ENCODE data around the gene ECHS1.
A peak's percentile ranks its signal among the peaks of the same experiment; 100 is the strongest.
"Not testable (repeated sequence)": the region's sequence is repeated elsewhere in the genome, so short reads cannot be mapped to it uniquely, and the experiment has no call there.

ECHS1 gene

GRCh38 chr10:133373174-133374090, at the start of gene ECHS1:
ECHS1 (minus strand) TSS chr10:133373354; CDS start chr10:133373333, 21 bp downstream.
- peak; percentile 97 for DNase-seq

DNA sequence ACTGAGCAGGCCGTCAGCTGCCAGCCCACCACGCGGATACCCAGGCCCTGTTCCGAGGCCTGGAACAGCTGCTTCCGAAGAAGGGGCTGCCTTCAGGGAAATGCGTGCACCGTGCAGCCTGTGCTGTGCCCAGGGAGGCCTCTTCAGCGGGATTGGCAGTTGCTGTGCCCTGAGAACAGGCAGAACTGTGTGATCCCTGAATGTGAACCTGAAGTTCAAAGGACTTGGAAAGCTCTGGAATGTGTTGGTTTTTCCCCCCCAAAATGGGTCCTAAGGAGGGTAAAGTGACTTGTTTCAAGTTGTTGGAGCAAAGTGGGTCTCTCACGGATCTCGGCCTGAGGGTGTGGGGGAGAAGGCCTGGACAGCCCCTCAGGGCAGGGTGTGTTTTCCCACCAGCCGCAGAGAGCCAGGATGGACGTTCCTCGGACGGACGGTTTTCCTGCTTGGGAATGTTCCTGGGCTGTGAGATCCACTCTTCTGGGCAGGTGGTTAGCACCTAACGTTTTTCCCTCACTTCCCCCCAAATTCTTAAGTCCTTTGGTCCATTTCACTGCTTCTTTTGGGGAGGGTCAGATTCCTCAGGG, 49.2 kb upstream of the ECHS1 start:
- no peak for DNase-seq

DNA sequence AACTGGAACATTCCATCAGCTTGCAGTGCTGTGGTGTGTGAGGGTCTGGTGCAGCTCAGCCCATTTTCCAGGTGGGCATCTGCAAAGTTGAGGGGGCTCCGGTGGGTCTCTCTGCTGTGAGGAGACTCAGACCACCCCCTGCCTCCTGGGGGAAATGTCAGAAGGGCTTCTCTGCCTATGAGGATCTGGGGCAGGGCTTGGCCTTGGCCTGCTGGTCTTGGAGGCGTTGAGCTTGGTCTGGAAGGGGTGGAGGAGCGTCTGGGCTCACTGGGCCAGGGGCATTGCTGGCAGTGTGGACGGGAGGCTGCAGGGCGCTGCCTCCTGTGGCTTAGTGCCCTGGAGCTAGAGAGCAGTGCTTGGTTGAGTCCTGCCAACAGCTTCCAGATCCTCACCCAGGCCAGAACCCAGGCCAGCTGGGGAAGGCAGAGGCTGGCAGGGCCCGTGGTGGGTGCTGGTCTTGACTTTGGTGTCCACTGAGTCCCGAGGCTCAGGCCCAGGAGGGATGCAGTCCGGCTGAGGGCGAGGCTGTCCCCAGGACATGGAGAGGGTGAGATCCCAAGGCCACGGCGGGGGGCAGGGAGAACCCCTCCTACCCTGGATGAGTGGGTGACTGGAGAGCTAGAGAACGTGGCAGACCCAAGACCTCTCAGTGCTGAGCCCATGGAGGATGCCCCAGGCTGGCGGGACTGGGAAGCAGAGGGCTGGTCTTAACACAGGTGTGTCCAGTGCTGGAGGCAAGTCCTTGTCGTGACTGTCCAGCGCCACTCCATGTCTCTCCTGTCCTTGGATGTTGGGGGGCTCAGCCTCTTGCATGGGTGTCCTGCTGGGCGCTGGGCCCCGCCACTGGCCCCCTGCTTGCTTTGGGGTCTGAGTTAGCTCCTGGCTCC, 48.4 kb upstream of the ECHS1 start:
- DNase-seq, result no peak

GRCh38 chr10:133420579-133420978, 47.4 kb upstream of the ECHS1 start:
- DNase-seq, result no peak

DNA sequence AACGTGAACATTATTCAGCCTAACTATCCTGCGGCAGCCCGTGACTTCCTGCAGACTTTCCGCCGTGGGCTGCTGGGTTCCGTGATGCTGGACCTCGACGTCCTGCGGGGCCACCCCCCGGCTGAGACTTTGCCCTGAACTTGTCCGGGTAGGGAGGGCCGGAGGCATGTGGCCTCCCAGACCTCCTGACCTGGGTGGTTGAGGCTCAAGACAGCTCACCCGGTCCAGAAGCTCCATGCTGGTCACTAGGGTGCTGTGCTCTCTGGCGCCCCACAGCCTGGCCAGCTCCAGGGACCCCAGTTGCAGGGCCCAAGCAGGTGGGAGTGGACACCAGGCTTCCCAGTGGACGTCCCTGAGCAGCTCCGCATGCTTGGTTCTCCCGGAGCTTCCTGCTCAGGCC, 46.9 kb upstream of the ECHS1 start:
- DNase-seq, result no peak

DNA sequence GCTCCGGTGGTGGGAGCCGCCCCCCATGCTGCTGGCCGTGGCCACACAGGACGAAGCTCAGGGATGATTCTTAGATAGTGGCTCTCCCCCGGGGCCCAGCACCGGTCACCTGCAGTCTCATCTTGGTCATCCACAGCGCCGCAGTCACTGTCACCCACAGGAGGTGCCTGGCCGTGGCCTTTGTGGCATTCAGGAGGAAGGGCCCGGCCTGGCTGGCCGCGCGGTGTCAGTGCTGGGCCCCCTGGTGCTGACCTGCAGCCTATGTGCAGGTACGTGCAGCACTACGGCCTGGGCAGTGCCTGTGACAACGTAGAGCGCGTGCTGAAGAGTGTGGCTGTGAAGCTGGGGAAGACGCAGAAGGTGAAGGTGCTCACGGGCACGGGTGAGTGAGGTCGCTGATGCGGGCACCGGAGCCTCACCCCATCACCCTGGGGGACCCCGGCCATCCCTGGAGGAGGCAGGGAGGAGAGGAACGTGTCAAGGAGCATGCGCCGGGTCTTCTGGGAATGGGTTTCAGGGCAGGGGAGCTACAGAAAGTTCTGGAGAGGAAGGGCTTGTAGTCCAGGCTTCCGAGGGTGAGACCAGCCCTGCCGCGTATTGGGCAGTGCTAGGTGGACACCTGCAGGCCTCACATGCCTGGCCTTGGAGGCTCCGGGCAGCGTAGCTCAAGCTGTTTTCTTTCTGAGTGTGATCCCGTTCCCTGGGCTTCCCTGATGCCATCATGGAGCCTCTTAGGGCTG, 46.2 kb upstream of the ECHS1 start:
- DNase-seq, result no peak

- no peak for DNase-seq
Observed at GRCh38 chr10:133418289-133418993, 45.3 kb upstream of the ECHS1 start.

DNA sequence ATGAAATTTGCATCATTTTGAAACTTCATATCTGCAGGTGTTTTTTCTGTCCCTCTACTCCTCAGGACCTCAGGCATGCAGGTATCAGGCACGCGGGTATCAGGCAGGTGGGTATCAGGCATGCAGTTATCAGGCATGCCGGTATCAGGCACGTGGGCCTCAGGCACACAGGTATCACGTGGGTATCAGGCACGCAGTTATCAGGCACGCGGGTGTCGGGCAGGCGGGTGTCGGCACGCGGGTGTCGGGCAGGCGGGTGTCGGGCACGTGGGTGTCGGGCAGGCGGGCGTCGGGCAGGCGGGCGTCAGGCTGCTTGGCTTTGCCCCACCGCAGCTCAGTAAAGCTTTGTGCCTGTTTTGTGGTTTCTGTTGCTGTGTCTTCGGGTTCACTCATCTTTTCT, 42.6 kb upstream of the ECHS1 start:
- no peak for DNase-seq

DNA sequence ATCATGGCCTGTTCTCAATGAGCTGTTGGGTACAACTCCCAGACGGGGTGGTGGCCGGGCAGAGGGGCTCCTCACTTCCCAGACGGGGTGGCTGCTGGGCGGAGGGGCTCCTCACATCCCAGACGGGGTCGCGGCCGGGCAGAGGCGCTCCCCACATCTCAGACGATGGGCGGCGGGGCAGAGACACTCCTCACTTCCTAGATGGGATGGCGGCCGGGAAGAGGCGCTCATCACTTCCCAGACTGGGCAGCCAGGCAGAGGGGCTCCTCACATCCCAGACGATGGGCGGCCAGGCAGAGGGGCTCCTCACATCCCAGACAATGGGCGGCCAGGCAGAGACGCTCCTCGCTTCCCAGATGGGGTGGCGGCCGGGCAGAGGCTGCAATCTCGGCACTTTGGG, 41.2 kb upstream of the ECHS1 start:
- DNase-seq, result not testable (repeated sequence)

DNA sequence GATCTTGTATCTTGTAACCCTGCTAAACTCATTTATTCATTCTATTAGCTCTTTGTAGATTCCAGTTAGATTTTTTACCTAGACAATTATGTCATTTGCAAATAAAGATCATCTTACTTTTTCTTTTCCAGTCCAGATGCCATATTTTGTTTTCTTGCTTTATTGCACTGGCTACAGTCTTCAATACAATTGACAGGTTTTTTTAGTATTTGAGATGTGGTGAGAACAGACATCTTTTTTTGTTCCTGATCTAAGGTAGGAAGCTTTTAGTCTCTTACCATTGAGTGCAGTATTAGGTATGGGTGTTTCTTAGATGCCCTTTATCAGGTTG, 39.2 kb upstream of the ECHS1 start:
- DNase-seq, result no peak

DNA sequence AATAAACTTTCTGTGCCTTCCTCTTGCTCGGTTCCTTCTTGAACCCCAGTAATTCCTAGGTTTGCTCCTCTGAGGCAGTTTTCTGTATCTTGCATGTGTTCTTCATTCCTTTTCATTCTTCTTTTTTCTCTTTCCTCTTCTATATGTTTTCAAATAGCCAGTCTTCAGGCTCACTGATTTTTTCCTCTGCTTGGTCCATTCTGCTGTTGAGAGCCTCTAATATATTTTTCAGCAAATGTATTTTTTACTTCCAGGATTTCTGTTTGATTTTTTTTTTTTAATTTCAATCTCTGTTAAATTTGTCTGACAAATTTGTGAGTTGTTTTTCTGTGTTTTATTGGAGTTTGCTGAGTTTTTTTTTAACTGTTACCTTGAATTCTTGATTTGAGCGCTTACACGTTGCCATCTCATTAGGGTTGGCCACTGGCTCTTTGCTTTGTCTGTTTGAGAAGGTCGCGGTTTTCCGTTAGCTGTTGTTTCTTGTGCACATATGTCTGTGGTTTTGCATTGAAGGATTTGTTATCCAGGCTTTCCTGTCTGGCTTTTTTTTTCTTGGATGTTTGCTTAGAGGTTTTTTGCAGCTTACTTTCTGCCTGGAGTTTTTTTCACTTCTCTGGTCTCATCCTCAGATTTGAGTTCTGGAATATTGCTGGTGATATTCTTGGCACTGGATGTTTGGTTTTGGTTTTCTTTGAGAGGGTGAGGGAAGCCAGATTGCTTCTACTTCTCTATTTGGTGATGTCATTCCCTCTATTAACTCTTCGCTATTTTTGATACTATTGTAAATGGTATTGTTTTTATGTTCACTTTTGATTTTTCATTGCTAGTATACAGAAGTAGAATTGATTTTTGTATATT, 38.6 kb upstream of the ECHS1 start:
- no peak for DNase-seq

DNA sequence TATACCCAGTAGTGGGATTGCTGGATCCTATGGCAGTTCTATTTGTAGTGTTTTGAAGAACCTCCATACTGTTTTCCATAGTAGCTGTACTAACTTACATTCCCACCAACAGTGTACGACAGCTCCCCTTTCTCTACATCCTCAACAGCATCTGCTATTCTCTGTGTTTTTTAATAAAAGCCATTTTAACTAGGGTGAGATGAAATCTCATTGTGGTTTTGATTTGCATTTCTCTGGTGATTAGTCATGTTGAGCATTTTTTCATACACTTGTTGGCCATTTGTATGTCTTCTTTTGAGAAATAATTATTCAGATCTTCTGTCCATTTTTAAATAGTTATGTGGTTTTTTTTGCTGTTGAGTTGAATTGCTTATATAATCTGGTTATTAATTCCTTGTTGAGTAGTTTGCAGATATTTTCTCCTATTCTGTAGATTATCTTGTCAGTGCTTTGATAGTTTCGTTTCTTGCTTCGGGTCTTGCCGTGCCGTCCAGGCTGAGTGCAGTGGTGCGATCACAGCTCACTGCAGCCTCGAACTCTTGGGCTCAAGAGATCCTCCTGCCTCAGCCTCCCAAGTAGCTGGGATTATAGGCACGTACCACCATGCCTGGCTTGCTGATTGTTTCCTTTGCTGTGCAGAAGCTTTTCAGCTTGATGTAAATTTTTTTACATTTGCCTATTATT, 32.8 kb upstream of the ECHS1 start:
- no peak for DNase-seq

DNA sequence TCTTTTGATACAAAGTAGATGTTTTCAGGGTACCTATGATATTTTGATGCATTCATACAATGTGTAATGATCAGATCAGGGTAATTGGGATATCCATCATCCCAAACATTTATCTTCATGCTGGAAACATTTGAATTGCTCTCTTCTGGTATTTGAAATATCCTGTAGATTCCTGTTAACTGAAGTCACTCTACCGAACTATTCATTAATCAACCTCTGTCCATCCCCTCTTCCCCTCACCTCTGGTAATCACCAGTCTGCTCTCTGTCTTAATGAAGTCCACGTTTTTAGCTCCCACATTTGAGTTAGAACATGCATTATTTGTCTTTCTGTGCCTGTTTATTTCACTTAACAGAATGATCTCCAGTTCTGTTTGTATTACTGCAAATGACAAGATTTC, 32.1 kb upstream of the ECHS1 start:
- DNase-seq, result no peak

- no peak for DNase-seq
Observed at GRCh38 chr10:133403784-133404183, 30.6 kb upstream of the ECHS1 start.

DNA sequence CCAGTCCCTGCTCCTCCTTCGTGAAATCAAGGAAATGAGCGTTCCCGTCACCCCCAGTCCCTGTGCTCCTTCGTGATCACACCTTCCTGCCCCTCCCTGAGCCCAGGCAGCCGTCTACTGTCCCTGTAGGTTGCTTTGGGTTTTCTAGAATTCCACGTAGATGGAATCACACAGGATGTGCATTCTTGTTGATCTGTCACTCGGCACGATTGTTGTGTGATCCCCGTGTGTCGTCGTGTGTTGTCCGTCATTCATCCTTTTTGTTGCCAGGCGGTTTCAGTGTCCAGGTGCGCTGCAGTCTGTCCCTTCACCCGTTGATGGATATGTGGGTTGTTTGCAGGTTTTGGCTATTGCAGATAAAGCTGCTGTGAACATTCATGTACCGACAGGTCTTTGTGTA, 30.2 kb upstream of the ECHS1 start:
- DNase-seq, result no peak

DNA sequence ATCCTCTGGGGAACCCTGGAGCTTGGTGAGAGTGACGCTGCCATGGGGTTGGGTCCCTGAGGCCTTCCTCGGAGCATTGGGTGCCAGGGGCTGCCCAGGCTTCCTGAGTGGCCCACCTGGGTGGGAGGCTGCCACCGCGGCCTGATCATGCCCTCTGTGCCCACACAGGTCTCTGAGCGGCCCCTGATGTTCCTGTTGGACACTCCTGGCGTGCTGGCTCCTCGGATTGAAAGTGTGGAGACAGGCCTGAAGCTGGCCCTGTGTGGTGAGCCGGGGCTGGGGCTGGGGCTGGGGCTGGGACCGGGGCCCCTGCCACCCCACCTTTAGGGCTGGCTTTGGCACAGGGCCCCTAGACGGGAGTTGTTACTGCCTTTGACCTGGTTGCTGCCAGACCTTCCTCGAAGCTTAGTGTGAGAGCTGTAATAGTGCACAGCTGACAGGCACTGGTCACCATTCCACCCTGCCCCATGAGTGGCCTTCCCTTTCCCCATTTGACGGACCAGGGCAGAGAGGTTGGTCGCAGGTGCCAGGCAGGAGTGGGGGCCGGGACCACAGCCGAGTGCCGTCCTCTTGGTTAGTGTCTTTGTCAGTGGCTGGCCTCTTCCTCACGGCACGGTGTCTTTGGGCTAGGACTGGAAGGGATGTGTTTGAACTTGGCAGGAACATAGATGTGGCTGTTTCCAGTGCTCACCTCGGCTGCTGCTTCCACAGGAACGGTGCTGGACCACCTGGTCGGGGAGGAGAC, 29.0 kb upstream of the ECHS1 start:
- no peak for DNase-seq

DNA sequence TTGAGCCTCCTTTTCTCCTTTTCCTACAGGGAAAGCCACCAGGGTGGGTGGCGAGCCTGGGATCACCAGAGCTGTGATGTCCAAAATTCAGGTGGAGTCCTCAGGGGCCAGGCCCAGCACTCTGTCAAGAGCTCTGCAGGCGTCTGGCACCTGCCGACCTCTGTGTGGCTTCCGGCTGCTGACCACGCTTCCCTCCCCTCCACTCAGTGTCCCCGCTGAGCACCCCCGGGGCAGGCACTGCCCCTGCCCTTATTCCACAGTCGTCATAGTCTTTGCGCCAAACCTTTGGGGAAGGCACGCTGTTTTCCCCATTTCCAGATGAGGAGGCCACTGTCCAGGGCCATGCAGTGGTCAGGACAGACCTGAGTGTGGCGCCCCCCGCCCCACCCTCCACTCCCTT, 28.3 kb upstream of the ECHS1 start:
- no peak for DNase-seq

GRCh38 chr10:133400624-133401424, 27.7 kb upstream of the ECHS1 start:
- no peak for DNase-seq

DNA sequence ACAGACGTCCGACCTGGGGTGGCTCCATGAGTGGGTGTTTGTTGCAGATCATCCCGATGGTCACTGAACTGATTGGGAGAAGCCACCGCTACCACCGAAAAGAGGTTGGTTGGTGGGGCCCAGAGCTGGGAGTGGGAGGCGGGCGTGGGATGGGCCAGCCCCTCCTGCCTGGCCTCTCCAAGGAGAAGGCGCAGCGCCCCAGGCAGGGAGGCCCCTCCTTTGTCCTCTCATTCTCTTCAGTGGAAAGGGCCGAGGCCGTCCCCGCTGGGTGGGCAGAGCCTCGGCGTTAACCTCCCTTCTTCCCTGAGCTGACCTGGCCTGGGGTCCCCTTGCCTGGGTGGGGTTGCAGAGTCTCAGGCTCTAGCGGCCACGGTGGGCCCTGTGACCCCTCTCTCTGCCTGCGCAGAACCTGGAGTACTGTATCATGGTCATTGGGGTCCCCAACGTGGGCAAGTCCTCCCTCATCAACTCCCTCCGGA, 26.0 kb upstream of the ECHS1 start:
- no peak for DNase-seq

All from hematopoietic multipotent progenitor cell treated with erythropoietin and hydrocortisone succinate and interleukin-3 and kit ligand, for 6 days (in vitro differentiated cells).